HepG2 (cell line): ENCODE results near the gene HELZ. TPM values are rescaled to one million over a fixed set of nuclear protein-coding genes. Genes with fewer than 3 reads are reported as not detected.
A peak's percentile ranks its signal among the peaks of the same experiment; 100 is the strongest.

Source experiments
- AGO1 ChIP-seq: fragments of 200-400 bp; formaldehyde crosslinking; IDR thresholded peaks from 2 replicates; pipeline ENCODE4 v1.6.1; 2017; ENCODE audit warnings: mild to moderate bottlenecking, low read depth, low read length, moderate library complexity; ENCODE audit not compliant: poor library complexity, severe bottlenecking
- BHLHE40 ChIP-seq: IDR thresholded peaks from 2 replicates; pipeline ENCODE4 v1.6.1; 2011; ENCODE audit warnings: low read length, improper control_type of control experiment
- CBFB ChIP-seq: sonication (generic); formaldehyde crosslinking; IDR thresholded peaks from 2 replicates; pipeline ENCODE4 v1.4.0; 2020; ENCODE audit warnings: missing genetic modification reagents
- CREB1 ChIP-seq, 2 experiments: fragments of 450-650 bp in 1 of 2; IDR thresholded peaks; 2 replicates each; pipeline ENCODE4 v1.6.1; 2016 to 2017; ENCODE audit warnings: control low read depth in 1 of 2, mild to moderate bottlenecking in 1 of 2, missing compliant biosample characterization in 1 of 2, missing genetic modification characterization in 1 of 2
- EED ChIP-seq: sonication (generic); formaldehyde crosslinking; IDR thresholded peaks from 2 replicates; pipeline ENCODE4 v1.5.0; 2020; ENCODE audit warnings: mild to moderate bottlenecking, missing genetic modification reagents
- ETS1 ChIP-seq: sonication (generic); formaldehyde crosslinking; IDR thresholded peaks from 2 replicates; pipeline ENCODE4 v1.4.0; 2020; ENCODE audit warnings: missing genetic modification reagents
- KDM1A ChIP-seq: IDR thresholded peaks from 2 replicates; pipeline ENCODE4 v1.6.1; 2016; ENCODE audit warnings: missing compliant biosample characterization
- NONO ChIP-seq, 2 experiments: fragments of 450-650 bp in 1 of 2; sonication (generic) in 1 of 2; formaldehyde crosslinking in 1 of 2; IDR thresholded peaks in 1 of 2; conservative IDR thresholded peaks in 1 of 2; 2 replicates each; pipeline versions ENCODE4 v1.6.1 to v1.8.0; 2017 to 2022; ENCODE audit warnings: mild to moderate bottlenecking in 1 of 2, missing genetic modification reagents in 1 of 2, moderate library complexity in 1 of 2
- RAD21 ChIP-seq: fragments of 450-650 bp; formaldehyde crosslinking; IDR thresholded peaks from 2 replicates; pipeline ENCODE4 v1.5.0; 2020; ENCODE audit warnings: mild to moderate bottlenecking
- SKIL ChIP-seq: sonication (generic); formaldehyde crosslinking; IDR thresholded peaks from 2 replicates; pipeline ENCODE4 v1.8.0; 2022; ENCODE audit warnings: missing genetic modification reagents, mild to moderate bottlenecking, moderate library complexity, borderline replicate concordance
- SNAPC2 ChIP-seq: sonication (generic); formaldehyde crosslinking; IDR thresholded peaks from 2 replicates; pipeline ENCODE4 v1.8.1; 2022; ENCODE audit warnings: mild to moderate bottlenecking, missing genetic modification reagents
- ZFP82 ChIP-seq: sonication (generic); formaldehyde crosslinking; IDR thresholded peaks from 2 replicates; pipeline ENCODE4 v1.5.1; 2020; ENCODE audit warnings: mild to moderate bottlenecking, missing genetic modification reagents, borderline replicate concordance
- ZNF121 ChIP-seq: sonication (generic); formaldehyde crosslinking; IDR thresholded peaks from 2 replicates; pipeline ENCODE4 v1.5.0; 2020; ENCODE audit warnings: mild to moderate bottlenecking, missing genetic modification reagents
- ZNF142 ChIP-seq: sonication (generic); formaldehyde crosslinking; IDR thresholded peaks from 2 replicates; pipeline ENCODE4 v1.4.0; 2020; ENCODE audit warnings: missing genetic modification reagents
- ZNF781 ChIP-seq: sonication (generic); formaldehyde crosslinking; IDR thresholded peaks from 2 replicates; pipeline ENCODE4 v1.5.1; 2020; ENCODE audit warnings: borderline replicate concordance, mild to moderate bottlenecking, missing genetic modification reagents; ENCODE audit errors: not compliant biosample characterization
- ZNF850 ChIP-seq: sonication (generic); formaldehyde crosslinking; conservative IDR thresholded peaks from 2 replicates; pipeline ENCODE4 v1.9.0; 2021; ENCODE audit warnings: mild to moderate bottlenecking, missing genetic modification reagents
- ZSCAN20 ChIP-seq: sonication (generic); formaldehyde crosslinking; IDR thresholded peaks from 2 replicates; pipeline ENCODE4 v1.4.0; 2020; ENCODE audit warnings: missing genetic modification reagents, mild to moderate bottlenecking, borderline replicate concordance
- polyA plus RNA-seq, 8 experiments: library from polyadenylated mRNA; depleted of rRNA in 3 of 8; stranded (reverse) in 7 of 8; unstranded in 1 of 8; fragments of >200 nt; fragmentation: Illumina TruSeq in 4 of 8; extraction: Trizol in 4 of 8; gene quantifications; 2 replicates each; pipeline versions ENCODE4 v1.2.1 to v1.2.3, GENCODE V29; 2011 to 2016; ENCODE audit warnings: low read depth in 4 of 8, missing spikeins in 1 of 8, mixed read lengths in 1 of 8; ENCODE audit not compliant: insufficient read depth in 1 of 8
- total RNA-seq, 5 experiments: library from RNA; depleted of rRNA; stranded (reverse); fragments of >200 nt; fragmentation: Illumina TruSeq; extraction: Trizol; gene quantifications; 2 replicates each; pipeline ENCODE4 v1.2.3, GENCODE V29; 2016; ENCODE audit warnings: low read depth in 1 of 5
- TF ChIP-seq, protein P1 (sequence below): sonication (generic); formaldehyde crosslinking; IDR thresholded peaks from 2 replicates; pipeline ENCODE4 v1.8.1; 2023; ENCODE audit warnings: mild to moderate bottlenecking, moderate library complexity, missing genetic modification reagents

HELZ gene
- total and polyA plus RNA-seq, 2 of the 13 experiments (the other 11 are each of a cell fraction or from before 2014, with no cell fraction given) = 35.3 to 52.4 TPM

- TF ChIP-seq ZNF142 (CRISPR knock-in tag) (no peak; the same call in 1 of the 2 replicates), ZNF781 (peak; percentile 69), RAD21 (CRISPR knock-in tag) (no peak; the same call in none of the 2 replicates), BHLHE40 (no peak), SKIL (CRISPR knock-in tag) (no peak), SNAPC2 (CRISPR knock-in tag) (no peak; the same call in 1 of the 2 replicates), ZSCAN20 (CRISPR knock-in tag) (no peak), NONO (IDR thresholded peaks at IDR 0.05) (no peak), NONO (CRISPR knock-in tag; conservative IDR thresholded peaks at IDR 0.05) (peak; percentile 48; the same call in 1 of the 2 replicates), CREB1 (IDR thresholded peaks at IDR 0.05) (no peak), CREB1 (CRISPR knock-in tag; IDR thresholded peaks at IDR 0.05) (no peak), ETS1 (CRISPR knock-in tag) (no peak), EED (CRISPR knock-in tag) (no peak), ZNF121 (CRISPR knock-in tag) (peak; percentile 48; the same call in 1 of the 2 replicates), AGO1 (no peak), ZFP82 (CRISPR knock-in tag) (peak; percentile 2; the same call in 1 of the 2 replicates), ZNF850 (0 out of 2 replicates have a peak, but pooled peaks have one; percentile 71), KDM1A (CRISPR knock-in tag) (no peak), CBFB (CRISPR knock-in tag) (no peak)
- TF ChIP-seq, protein P1, sequence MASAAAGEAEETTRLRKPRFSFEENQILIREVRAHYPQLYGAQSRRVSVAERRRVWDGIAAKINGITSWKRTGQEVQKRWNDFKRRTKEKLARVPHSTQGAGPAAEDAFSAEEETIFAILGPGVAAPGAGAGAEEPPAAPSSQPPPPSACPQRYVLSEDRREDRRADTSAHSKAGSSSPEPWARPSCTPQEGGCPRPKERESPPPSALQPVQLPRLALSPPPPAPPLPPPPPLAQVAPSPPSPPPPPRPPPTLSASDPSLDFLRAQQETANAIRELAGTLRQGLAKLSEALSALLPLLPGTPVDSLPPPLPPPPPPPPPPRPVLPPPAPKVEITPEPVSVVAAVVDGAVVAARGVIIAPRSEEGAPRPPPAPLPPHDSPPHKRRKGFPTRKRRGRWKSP = peak; percentile 49; the same call in 1 of the 2 replicates
Observed at GRCh38 chr17:67245073-67245693, at the start of gene HELZ (continued).
